C4-2B (cell line): Measurements from ENCODE around the gene PIAS1.

Source experiments
- ZFX ChIP-seq: fragments of 450-650 bp; IDR thresholded peaks from 2 replicates; pipeline ENCODE4 v1.6.1; 2017
- TF ChIP-seq, protein P1 (sequence below): fragments of 450-650 bp; conservative IDR thresholded peaks from 2 replicates; pipeline ENCODE4 v1.5.1; 2017; ENCODE audit warnings: mild to moderate bottlenecking

DNA sequence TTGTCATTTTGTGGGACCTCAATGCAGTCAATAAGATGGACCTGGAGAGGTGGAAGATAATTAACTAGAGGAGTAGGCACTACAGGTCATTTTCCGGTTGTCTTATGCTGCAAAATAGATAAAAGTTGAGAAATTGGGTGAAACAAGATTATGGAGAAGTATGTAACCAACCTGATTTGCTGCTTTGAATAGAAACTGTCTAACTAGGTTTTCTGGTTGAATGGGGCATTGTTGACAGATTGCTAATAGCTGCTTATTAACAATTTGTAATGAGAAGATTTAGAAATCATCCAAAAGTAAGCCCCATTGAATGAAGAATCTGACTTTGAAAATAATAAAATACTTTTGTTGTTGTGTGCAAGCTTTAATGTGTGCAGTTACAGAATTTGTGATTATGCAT, 26.2 kb downstream of the PIAS1 start:
- TF ChIP-seq, protein P1, sequence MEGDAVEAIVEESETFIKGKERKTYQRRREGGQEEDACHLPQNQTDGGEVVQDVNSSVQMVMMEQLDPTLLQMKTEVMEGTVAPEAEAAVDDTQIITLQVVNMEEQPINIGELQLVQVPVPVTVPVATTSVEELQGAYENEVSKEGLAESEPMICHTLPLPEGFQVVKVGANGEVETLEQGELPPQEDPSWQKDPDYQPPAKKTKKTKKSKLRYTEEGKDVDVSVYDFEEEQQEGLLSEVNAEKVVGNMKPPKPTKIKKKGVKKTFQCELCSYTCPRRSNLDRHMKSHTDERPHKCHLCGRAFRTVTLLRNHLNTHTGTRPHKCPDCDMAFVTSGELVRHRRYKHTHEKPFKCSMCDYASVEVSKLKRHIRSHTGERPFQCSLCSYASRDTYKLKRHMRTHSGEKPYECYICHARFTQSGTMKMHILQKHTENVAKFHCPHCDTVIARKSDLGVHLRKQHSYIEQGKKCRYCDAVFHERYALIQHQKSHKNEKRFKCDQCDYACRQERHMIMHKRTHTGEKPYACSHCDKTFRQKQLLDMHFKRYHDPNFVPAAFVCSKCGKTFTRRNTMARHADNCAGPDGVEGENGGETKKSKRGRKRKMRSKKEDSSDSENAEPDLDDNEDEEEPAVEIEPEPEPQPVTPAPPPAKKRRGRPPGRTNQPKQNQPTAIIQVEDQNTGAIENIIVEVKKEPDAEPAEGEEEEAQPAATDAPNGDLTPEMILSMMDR: no peak
- TF ChIP-seq ZFX: no peak
